GM19351 (cell line): ENCODE data around the gene LFNG.
"Not testable (repeated sequence)": the region's sequence is repeated elsewhere in the genome, so short reads cannot be mapped to it uniquely, and the experiment has no call there.

Experiments
- ATAC-seq: cut with Tn5 transposase; IDR thresholded peaks from one replicate; pipeline ENCODE4 v1.9.1; 2021; ENCODE audit warnings: mild to moderate bottlenecking, moderate library complexity; ENCODE audit not compliant: unreplicated experiment

Gene LFNG

GRCh38 chr7:2542916-2543871, 23.6 kb downstream of the LFNG start:
- ATAC-seq: no peak

DNA sequence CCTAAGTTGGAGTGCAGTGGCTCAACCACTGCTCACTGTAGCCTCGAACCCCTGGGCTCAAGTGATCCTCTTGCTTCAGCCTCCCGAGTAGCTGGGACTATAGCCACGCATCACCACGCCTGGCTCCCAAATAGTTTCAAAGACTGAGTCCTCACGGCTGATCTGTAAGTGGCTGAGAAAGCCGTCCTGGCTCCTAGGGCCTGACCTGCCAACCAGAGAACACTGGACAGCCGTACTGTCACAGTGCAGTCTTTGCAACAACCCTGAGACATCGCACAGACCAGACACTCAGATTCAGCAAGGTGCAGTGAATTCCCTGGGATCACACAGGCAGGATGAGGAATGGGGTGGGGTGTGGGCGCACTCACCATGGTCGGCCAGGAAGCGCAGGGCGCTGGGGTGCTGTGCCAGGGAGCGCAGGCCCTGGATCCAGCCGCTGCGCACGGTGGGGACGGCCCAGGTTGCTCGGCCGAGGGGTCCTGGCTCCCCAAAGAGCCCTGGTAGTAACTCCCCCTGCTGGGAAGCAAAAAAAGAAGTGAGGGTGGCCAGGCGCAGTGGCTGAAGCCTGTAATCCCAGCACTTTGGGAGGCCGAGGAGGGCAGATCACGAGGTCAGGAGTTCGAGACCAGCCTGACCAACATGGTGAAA, 25.1 kb downstream of the LFNG start:
- ATAC-seq: no peak

- no peak for ATAC-seq
Observed at GRCh38 chr7:2545746-2546425, 26.3 kb downstream of the LFNG start.

GRCh38 chr7:2546776-2547586, 27.4 kb downstream of the LFNG start:
- ATAC-seq: no peak

DNA sequence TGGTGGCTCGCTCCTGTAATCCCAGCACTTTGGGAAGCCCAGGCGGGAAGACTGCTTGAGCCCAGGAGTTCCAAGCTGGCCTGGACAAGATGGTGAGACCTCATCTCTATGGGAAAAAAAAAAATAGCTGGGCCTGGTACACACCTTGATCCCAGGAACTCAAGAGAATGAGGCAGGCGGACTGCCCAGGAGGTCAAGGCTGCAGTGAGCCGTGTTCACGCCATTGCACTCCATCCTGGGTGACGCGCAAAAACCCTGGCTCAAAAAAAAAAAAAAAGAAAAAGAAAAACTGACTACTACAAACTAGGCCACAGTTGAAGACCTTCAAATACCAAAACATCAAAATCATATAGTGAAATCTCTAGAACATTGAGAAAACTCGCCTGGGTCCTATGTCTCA, 31.8 kb downstream of the LFNG start:
- no peak for ATAC-seq

DNA sequence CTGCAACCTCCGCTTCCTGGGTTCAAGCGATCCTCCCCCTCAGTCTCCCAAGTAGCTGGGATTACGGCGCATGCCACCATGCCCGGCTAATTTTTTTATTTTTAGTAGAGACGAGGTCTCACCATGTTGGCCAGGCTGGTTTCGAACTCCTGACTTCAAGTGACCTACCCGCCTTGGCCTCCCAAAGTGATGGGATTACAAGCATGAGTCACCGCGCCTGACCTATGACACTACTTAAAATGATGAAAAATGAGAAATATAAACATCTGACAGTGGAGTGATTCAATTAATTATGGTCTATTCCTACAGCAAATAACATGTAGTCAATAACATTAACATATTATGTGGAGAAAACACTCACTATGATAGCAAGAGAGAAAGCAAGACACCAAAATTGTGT, 33.5 kb downstream of the LFNG start:
- no peak for ATAC-seq

DNA sequence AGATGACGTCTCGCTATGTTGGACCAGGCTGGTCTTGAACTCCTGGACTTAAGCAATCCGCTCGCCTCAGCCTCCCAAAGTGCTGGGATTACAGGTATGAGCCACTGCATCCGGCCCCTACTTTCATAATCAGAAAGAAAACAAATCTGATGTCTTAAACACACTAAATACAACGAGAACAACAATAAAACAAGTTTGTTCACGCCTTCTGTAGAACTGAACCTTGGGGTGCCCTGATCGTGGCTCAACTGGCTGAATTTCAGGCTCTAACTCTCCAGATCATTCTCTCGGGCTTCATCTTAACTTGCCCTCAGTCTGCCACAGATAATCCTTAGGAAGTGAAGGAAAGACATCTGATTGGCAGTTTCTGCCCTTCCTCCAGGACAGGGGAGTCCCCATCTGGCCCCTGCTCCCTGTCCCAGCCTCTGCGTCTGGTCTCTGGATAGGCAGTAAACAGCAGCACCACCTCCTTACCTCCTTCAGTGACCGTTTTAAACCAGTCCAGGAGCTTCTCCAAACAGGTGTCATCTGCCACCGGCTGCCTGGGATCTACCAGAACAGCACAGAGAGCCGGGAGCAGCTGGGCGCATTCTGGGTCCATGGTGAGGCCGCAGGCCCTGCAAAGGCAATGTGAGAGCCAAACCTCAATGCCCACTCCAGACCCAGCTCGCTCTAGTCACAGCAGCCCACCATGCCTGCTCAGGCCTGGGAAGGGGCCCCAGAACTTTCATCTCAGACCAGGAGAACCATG, 34.4 kb downstream of the LFNG start:
- ATAC-seq: no peak

DNA sequence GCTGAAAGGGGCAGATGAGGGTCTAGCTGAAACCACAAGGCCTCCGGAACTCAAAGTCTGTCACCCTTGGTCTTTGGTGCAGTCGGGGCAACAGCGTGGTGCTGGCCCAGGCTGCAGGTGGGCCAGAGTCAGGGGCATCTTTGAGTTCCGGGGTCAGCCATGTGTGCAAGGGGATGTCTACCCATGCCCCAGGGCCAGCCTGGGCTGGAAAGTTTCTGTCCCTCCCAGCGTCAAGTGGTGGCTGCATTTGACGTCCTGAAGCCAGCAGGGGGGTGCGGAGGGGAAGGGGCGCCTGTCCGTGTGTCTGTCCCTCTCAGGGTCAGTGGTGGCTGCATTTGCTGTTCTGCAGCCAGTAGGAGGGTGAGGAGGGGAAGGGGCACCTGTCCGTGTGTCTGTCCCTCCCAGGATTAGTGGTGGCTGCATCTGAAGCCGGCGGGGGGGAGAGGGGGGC, 35.1 kb downstream of the LFNG start:
- ATAC-seq: no peak

DNA sequence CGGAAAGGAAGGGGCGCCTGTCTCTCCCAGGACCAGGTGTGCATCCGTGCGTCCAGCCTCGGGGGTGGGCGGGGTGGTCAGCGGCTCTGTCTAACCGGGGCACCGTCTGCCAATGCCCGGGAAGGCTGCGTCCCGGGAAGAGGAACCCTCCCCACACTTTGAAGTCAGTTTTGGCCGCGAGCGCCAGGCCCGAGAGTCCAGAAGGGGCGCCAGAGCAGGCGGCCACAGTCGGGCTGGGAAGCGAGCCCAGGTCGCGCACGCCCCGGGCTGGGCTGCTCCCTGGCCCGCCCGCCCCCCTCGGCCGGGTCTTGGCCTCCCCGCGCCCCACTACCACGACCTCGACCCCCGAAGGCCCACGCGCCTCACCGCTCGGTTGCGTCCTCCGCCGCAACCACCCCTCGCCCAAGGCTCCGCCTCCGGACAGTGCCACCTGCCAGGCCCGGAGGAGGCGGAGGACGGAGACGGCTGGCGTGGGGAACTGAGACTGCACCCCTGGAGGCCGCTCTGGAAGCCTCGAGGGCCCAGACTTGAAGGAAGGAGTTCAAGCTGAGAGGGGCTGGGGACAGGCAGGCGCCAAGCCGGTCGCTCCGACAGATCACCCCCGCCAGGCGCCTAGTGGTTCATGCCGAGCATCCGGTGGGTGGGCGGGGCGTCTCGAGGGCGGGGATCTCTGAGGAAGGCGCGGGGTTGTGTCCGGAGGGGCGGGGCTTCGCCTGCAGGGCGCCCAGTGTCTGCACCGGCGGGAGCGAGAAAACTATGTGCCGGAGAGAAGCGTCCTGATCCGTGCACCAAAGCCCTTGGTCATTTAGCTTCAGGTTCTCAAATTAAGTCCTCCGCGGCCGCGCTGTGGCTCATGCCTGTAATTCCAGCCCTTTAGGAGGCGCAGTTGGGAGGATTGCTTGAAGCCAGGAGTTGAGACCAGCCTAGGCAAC, 35.8 kb downstream of the LFNG start, which contains the start of gene BRAT1:
BRAT1 (minus strand) TSS at position 404 of the 932 bp plus-strand sequence. CDS start 1,093 bp downstream, outside the sequence.
- peak; percentile 73 for ATAC-seq

DNA sequence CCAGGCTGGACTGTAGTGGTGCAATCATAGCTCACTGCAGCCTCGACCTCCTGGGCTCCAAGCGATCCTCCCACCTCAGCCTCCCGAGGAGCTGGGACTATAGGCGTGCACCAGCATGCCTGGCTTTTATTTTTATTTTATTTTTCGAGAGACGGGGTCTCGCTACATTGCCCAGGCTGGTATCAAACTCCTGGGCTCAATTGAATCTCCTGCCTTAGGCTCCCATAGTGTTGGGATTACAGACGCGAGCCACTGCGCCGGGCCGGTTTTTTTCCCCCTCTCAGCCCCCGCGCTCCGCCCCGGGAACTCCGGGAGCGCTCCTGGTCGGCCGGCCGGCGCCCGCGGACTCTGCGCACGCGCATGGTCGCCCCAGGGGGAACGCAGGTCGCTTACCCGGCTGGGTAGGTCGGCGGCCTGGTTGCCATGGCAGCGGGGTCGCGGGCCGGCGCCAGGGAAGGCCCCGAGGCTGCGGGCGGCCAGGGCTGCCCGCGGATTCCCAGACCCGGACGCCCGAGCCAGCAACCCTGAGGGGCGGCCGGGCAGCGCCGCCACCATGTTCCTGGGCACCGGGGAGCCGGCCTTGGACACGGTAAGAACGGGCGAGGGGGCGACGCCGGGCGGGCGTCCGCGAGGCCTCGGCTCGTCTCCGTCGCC, 39.2 kb downstream of the LFNG start, which contains the start of gene IQCE:
IQCE (plus strand) TSS at position 351 of the 654 bp plus-strand sequence; CDS start at position 554, 203 bp downstream.
- ATAC-seq: peak; percentile 53

- ATAC-seq: no peak
Observed at GRCh38 chr7:2559283-2559950, 39.8 kb downstream of the LFNG start.

DNA sequence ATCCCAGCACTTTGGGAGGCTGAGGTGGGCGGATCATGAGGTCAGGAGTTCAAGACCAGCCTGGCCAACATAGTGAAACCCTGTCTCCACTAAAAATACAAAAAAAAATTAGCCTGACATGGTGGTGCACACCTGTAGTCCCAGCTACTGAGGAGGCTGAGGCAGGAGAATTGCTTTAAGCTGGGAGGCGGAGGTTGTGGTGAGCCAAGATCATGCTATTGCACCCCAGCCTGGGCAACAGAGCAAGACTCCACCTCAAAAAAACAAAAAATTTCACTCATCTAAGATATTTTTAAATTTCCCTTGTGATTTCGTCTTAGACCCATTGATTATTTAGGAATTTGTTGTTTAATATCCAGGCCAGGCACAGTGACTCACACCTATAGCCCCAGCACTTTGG, 44.4 kb downstream of the LFNG start:
- ATAC-seq: not testable (repeated sequence)

- no peak for ATAC-seq
Observed at GRCh38 chr7:2564970-2565540, 45.5 kb downstream of the LFNG start.

- ATAC-seq: peak; percentile 25
Observed at GRCh38 chr7:2566348-2566889, 46.8 kb downstream of the LFNG start.

GRCh38 chr7:2566890-2567678, 47.5 kb downstream of the LFNG start:
- peak; percentile 90 for ATAC-seq

DNA sequence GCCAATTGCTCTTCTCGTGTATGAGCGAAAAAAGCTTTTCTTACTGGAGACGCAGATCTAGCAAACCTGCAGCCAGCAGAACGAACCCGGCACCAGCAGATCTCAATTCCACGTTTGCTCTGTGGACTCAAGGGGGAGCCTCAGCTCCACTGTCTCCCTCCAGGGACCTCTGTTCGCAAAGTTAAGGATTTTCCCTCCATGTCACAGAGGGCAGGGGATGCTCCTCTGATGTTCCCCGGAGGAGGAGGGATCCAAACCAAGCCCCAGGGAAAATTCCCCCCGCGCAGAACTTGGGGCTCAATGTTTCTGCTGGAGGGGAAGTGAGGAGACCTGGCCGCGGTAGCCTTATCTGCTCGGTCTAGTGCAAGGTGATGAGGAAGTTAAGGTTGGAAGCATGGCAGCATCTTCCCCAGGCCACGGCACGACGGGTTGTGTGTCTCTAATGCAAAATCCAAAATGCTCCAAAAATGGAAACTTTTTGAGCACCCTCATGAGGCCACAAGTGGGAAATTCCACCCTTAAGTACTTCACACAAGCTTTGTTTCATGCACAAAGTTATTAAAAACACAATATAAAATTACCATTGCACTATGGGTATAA, 48.2 kb downstream of the LFNG start:
- no peak for ATAC-seq
